ENCODE results near the gene SH3PXD2B. TPM values are rescaled to one million over a fixed set of nuclear protein-coding genes. Genes with fewer than 3 reads are reported as not detected.

The SH3PXD2B gene
- total and polyA plus RNA-seq, 2 donors (not counting 1 experiment from before 2014, with no cell fraction given) = not detected

DNA sequence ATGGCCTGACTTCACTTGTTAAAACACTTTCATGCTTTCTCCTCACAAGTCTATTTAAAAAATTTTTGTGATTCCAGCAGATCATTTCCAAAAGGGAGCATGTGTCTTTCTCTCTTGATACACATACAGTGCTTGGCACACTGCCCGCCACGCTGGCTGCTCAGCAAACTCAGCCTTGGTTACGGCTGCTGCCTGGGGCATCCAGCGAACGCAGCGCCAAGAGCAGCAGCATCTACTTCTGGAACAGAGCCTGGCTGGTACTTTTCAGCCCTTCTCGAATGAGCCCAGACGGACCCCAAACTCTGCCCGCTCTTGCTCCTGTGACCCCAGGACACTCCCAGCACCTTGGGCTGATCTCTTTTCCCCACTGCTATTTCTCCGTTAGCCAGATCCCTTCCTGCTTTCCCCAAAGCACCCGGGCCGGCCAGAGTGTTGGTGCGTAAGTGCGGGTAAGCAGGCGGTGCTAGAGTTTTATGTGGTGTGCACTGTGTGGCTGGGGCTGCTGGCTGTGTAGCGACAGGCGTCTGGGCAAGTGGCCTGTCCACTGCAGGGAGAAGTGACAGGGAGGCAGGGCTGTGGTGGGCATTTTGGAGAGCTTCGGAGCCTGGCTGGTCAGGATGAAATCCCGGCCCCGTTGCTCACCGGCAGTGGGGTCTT lies 73.2 kb downstream of the SH3PXD2B start:
- TF ChIP-seq CTCF (IDR thresholded peaks at IDR 0.05) (no peak), EZH2 (IDR thresholded peaks at IDR 0.05; ENCODE audit: borderline replicate concordance, insufficient read depth, low read depth, low read length, poor library complexity, severe bottlenecking) (no peak)
- DNase-seq = no peak
- Histone ChIP-seq H3K4me1 (ENCODE audit: control insufficient read depth in 2 of 2, insufficient read depth in 2 of 2, low read length in 2 of 2) (no peaks in the 10 kb centered on the region), H4K20me1 (ENCODE audit: control insufficient read depth, insufficient read depth, low read length, poor library complexity, severe bottlenecking) (no peaks in the 10 kb centered on the region), H3K4me3 (ENCODE audit: control extremely low read depth in 1 of 5, extremely low read depth in 1 of 5, insufficient read depth in 1 of 5, low read depth in 2 of 5, low read length in 4 of 5) (no peak overlapping the region), H3K36me3 (replicated peaks in 1 of 2; ENCODE audit: control extremely low read depth in 1 of 2, control insufficient read depth in 1 of 2, extremely low read depth in 1 of 2, insufficient read depth in 2 of 2, low read length in 1 of 2) (no peaks in the 10 kb centered on the region), H3K9ac (ENCODE audit: low read length) (no peak overlapping the region), H3K9me3 (ENCODE audit: control extremely low read depth in 1 of 3, control insufficient read depth in 2 of 3, insufficient read depth in 1 of 3, low read length in 2 of 3) (peaks cover 0 to 5% (median 0%) of the 10 kb centered on the region in 3 donors), H3K4me2 (replicated peaks; ENCODE audit: low read depth, low read length, poor library complexity, severe bottlenecking) (no peak overlapping the region), H2AFZ (ENCODE audit: insufficient read depth, low read depth, low read length, poor library complexity, severe bottlenecking) (no peak overlapping the region), H3K79me2 (ENCODE audit: control insufficient read depth, insufficient read depth, low read length) (no peaks in the 10 kb centered on the region), H3K27me3 (replicated peaks in 1 of 4; ENCODE audit: control extremely low read depth in 1 of 4, control insufficient read depth in 3 of 4, insufficient read depth in 4 of 4, low read length in 3 of 4) (no peaks in the 10 kb centered on the region), H3K27ac (ENCODE audit: low read length in 2 of 2) (no peak overlapping the region)
- Mint-ChIP-seq H3K4me3 (no peak overlapping the region), H3K4me1 (no peaks in the 10 kb centered on the region), H3K27me3 (peaks cover 2% of the 10 kb centered on the region), H3K27ac (no peak overlapping the region), H3K9me3 (ENCODE audit: insufficient read depth) (no peaks in the 10 kb centered on the region)
- ChIA-PET POLR2A (no interaction called here), CTCF (no interaction called here)
- ATAC-seq (ENCODE audit: low read depth) = no peak
- WGBS (ENCODE audit: insufficient coverage) = 94% methylated on average over 21 of the region's 21 CpGs
- intact Hi-C loops (cut with micrococcal nuclease) = no loop called here

DNA sequence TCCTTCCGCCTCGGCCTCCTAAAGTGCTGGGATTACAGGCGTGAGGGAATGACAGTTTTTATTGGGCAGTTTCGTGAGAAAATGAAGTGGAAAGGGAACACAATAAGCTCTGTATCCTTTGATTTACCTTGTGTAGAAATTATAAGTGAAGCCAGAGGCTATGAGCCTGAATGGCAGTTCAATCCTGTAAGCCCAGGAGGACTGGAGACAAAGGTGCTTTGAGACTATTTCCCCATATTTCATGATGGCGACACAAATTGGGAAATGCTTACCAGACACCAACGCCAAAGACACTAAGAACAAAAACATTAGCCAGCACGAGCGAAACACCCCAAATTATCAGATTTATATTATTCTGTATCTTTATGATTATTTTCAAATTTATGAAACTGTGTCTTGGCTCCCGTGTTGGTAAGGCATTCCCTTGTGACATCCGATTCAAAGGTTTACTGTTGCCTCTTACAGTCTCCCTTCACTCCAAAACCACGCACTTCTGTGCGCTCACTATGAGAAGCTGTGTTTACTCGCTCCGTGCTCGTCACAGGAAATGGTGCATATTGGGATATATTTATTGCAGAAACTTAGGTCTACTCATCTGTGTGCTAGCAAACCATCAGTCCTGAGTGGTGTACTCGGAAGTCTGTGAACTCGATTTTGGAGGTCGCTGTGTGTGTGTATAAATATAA lies 73.9 kb downstream of the SH3PXD2B start:
- no peak for DNase-seq
- no peak overlapping the region for H3K27ac ChIP-seq (ENCODE audit: low read length in 2 of 2)
- POLR2A ChIA-PET = no interaction called here
- H3K4me2 ChIP-seq (replicated peaks; ENCODE audit: low read depth, low read length, poor library complexity, severe bottlenecking) = no peak overlapping the region
- H3K27me3 ChIP-seq (replicated peaks in 1 of 4; ENCODE audit: control extremely low read depth in 1 of 4, control insufficient read depth in 3 of 4, insufficient read depth in 4 of 4, low read length in 3 of 4) = no peaks in the 10 kb centered on the region
- CTCF ChIA-PET = no interaction called here
- TF ChIP-seq EZH2 (IDR thresholded peaks at IDR 0.05; ENCODE audit: borderline replicate concordance, insufficient read depth, low read depth, low read length, poor library complexity, severe bottlenecking) = no peak
- no peak for TF ChIP-seq CTCF (IDR thresholded peaks at IDR 0.05)
- H3K4me1 ChIP-seq (ENCODE audit: control insufficient read depth in 2 of 2, insufficient read depth in 2 of 2, low read length in 2 of 2) = no peaks in the 10 kb centered on the region
- Mint-ChIP-seq H3K4me3 (no peak overlapping the region), H3K9me3 (ENCODE audit: insufficient read depth) (no peaks in the 10 kb centered on the region), H3K4me1 (no peaks in the 10 kb centered on the region), H3K27me3 (peaks cover 2% of the 10 kb centered on the region), H3K27ac (no peak overlapping the region)
- ATAC-seq (ENCODE audit: low read depth) = no peak
- no peak overlapping the region for H2AFZ ChIP-seq (ENCODE audit: insufficient read depth, low read depth, low read length, poor library complexity, severe bottlenecking)
- peaks cover 0 to 5% (median 0%) of the 10 kb centered on the region in 3 donors for H3K9me3 ChIP-seq (ENCODE audit: control extremely low read depth in 1 of 3, control insufficient read depth in 2 of 3, insufficient read depth in 1 of 3, low read length in 2 of 3)
- intact Hi-C loops (cut with micrococcal nuclease) = no loop called here
- H3K36me3 ChIP-seq (replicated peaks in 1 of 2; ENCODE audit: control extremely low read depth in 1 of 2, control insufficient read depth in 1 of 2, extremely low read depth in 1 of 2, insufficient read depth in 2 of 2, low read length in 1 of 2) = no peaks in the 10 kb centered on the region
- H3K9ac ChIP-seq (ENCODE audit: low read length) = no peak overlapping the region
- no peaks in the 10 kb centered on the region for H4K20me1 ChIP-seq (ENCODE audit: control insufficient read depth, insufficient read depth, low read length, poor library complexity, severe bottlenecking)
- H3K79me2 ChIP-seq (ENCODE audit: control insufficient read depth, insufficient read depth, low read length) = no peaks in the 10 kb centered on the region
- H3K4me3 ChIP-seq (ENCODE audit: control extremely low read depth in 1 of 5, extremely low read depth in 1 of 5, insufficient read depth in 1 of 5, low read depth in 2 of 5, low read length in 4 of 5) = no peak overlapping the region
- WGBS (ENCODE audit: insufficient coverage) = 88% methylated on average over 6 of the region's 18 CpGs

Data from B cell (primary cell).